Keratinocyte (primary cell): ENCODE results near the gene DENND5A. TPM values are rescaled to one million over a fixed set of nuclear protein-coding genes. Genes with fewer than 3 reads are reported as not detected.

ENCODE experiments used
- DNase-seq: peaks from one replicate; pipeline ENCODE4 v3.0.0-alpha.2; 2011; ENCODE audit warnings: low read depth, missing footprints, low spot score
- FAIRE-seq: peaks from 2 replicates; lab custom pipeline; 2011; peaks lifted over from hg19 to GRCh38; lab: Jason Lieb, UNC
- H2AFZ ChIP-seq: 2 replicates; pipeline ENCODE4 v1.6.0; 2012; ENCODE audit warnings: low read length, control low read depth, inconsistent platforms; ENCODE audit not compliant: control insufficient read depth
- H3K27ac ChIP-seq: 2 replicates; pipeline ENCODE4 v1.5.1; 2011; ENCODE audit warnings: low read length; ENCODE audit not compliant: control insufficient read depth, insufficient read depth
- H3K27me3 ChIP-seq: 3 replicates; pipeline ENCODE4 v1.6.0; 2011; ENCODE audit warnings: low read length; ENCODE audit not compliant: control insufficient read depth, insufficient read depth; ENCODE audit errors: extremely low read depth
- H3K36me3 ChIP-seq, 2 experiments: 2 replicates in 1 of 2; 3 replicates in 1 of 2; pipeline ENCODE4 v1.5.1; 2011; ENCODE audit warnings: low read length in 2 of 2, mild to moderate bottlenecking in 1 of 2; ENCODE audit not compliant: control insufficient read depth in 2 of 2, insufficient read depth in 2 of 2; ENCODE audit errors: extremely low read depth in 1 of 2
- H3K4me1 ChIP-seq: 3 replicates; pipeline ENCODE4 v1.5.1; 2011; ENCODE audit warnings: low read length; ENCODE audit not compliant: control insufficient read depth, insufficient read depth; ENCODE audit errors: extremely low read depth
- H3K4me2 ChIP-seq: 3 replicates; pipeline ENCODE4 v1.6.0; 2011; ENCODE audit warnings: low read depth, low read length; ENCODE audit not compliant: control insufficient read depth, insufficient read depth; ENCODE audit errors: extremely low read depth
- H3K4me3 ChIP-seq, 3 experiments: fragments of 200-600 bp in 1 of 3; sonication (generic) in 1 of 3; 2 replicates in 2 of 3; 3 replicates in 1 of 3; pipeline ENCODE4 v1.5.1; 2011 to 2016; ENCODE audit warnings: low read length in 3 of 3, mild to moderate bottlenecking in 3 of 3, control low read depth in 2 of 3, inconsistent platforms in 1 of 3, low read depth in 1 of 3, mixed read lengths in 1 of 3, mixed run types in 1 of 3, moderate library complexity in 1 of 3; ENCODE audit not compliant: control insufficient read depth in 2 of 3, insufficient read depth in 2 of 3; ENCODE audit errors: extremely low read depth in 1 of 3
- H3K79me2 ChIP-seq: 2 replicates; pipeline ENCODE4 v1.6.0; 2012; ENCODE audit warnings: low read length; ENCODE audit not compliant: control insufficient read depth, insufficient read depth
- H3K9ac ChIP-seq: 3 replicates; pipeline ENCODE4 v1.6.0; 2011; ENCODE audit warnings: low read length; ENCODE audit not compliant: control insufficient read depth, insufficient read depth; ENCODE audit errors: extremely low read depth
- H3K9me1 ChIP-seq: 3 replicates; pipeline ENCODE4 v1.6.0; 2011; ENCODE audit warnings: low read length; ENCODE audit not compliant: control insufficient read depth, insufficient read depth; ENCODE audit errors: extremely low read depth
- H3K9me3 ChIP-seq: 2 replicates; pipeline ENCODE4 v1.5.1; 2012; ENCODE audit warnings: low read depth, low read length; ENCODE audit not compliant: control insufficient read depth
- H4K20me1 ChIP-seq: 3 replicates; pipeline ENCODE4 v1.6.0; 2011; ENCODE audit warnings: low read length; ENCODE audit not compliant: control insufficient read depth, insufficient read depth; ENCODE audit errors: extremely low read depth
- EZH2 ChIP-seq: IDR thresholded peaks from one replicate; pipeline ENCODE4 v1.6.1; 2012; ENCODE audit warnings: inconsistent platforms, mild to moderate bottlenecking, low read length, moderate library complexity
- dilution Hi-C: fragments of 300-500 bp; cut with MboI; formaldehyde crosslinking; loops from one replicate; pipeline ENCODE4 v1.7.0; 2020; ENCODE audit warnings: low sequenced_read_pairs; ENCODE audit not compliant: extremely low pct_ligation_motif_present
- polyA plus RNA-seq, 5 experiments: library from polyadenylated mRNA; depleted of rRNA in 3 of 5; stranded (reverse) in 3 of 5; stranded (forward) in 1 of 5; unstranded in 1 of 5; fragments of >200 nt; gene quantifications; 1 replicate in 1 of 5; 2 replicates in 3 of 5; 3 replicates in 1 of 5; pipeline versions ENCODE4 v1.2.1 to v1.2.3, GENCODE V29; 2011 to 2012; ENCODE audit warnings: missing spikeins in 2 of 5, low read depth in 1 of 5, low replicate concordance in 1 of 5
- TF ChIP-seq, protein P1 (sequence below), 3 experiments: IDR thresholded peaks in 1 of 3; conservative IDR thresholded peaks in 1 of 3; optimal IDR thresholded peaks in 1 of 3; 2 replicates in 2 of 3; 3 replicates in 1 of 3; pipeline versions ENCODE3 to v1.5.1; 2011; ENCODE audit warnings: low read length in 3 of 3, mild to moderate bottlenecking in 3 of 3, moderate library complexity in 2 of 3, control low read depth in 1 of 3, inconsistent platforms in 1 of 3; ENCODE audit not compliant: insufficient read depth in 2 of 3; ENCODE audit errors: extremely low read depth in 1 of 3

The DENND5A gene
- polyA plus RNA-seq, 1 donor (not counting 4 experiments of a cell fraction or from before 2014, with no cell fraction given), result 49.1 TPM

DNA sequence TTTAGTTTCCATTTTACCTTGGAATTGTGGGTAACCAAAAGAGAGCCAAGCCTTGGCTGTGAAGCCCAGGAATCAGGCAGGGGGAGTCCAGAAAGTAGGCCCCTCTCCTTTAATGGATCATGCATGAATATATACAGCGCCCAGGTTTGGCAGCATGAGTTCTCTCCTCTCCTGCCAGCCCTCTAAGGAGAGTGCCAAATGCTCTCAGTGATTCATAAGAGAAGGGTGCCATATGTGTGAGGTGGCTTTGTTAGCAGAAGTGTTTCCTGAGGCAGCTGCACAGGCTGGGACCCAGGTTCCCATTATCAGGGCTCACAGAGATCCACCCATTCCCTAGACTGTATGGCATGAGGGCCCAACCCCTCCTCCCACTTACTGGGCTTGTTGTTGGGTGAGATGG is 121.4 kb downstream of the DENND5A start:
- Histone ChIP-seq H3K27ac (no peak overlapping the region), H3K4me3 (no peak overlapping the region), H3K79me2 (no peaks in the 10 kb centered on the region), H4K20me1 (no peaks in the 10 kb centered on the region), H3K9ac (no peak overlapping the region), H3K9me3 (no peaks in the 10 kb centered on the region), H3K4me1 (peaks cover 27% of the 10 kb centered on the region), H2AFZ (no peak overlapping the region), H3K27me3 (no peaks in the 10 kb centered on the region), H3K9me1 (no peaks in the 10 kb centered on the region), H3K4me2 (no peak overlapping the region), H3K36me3 (peaks cover 29 to 34% of the 10 kb centered on the region in 2 experiments)
- no peak for TF ChIP-seq EZH2
- TF ChIP-seq, protein P1, sequence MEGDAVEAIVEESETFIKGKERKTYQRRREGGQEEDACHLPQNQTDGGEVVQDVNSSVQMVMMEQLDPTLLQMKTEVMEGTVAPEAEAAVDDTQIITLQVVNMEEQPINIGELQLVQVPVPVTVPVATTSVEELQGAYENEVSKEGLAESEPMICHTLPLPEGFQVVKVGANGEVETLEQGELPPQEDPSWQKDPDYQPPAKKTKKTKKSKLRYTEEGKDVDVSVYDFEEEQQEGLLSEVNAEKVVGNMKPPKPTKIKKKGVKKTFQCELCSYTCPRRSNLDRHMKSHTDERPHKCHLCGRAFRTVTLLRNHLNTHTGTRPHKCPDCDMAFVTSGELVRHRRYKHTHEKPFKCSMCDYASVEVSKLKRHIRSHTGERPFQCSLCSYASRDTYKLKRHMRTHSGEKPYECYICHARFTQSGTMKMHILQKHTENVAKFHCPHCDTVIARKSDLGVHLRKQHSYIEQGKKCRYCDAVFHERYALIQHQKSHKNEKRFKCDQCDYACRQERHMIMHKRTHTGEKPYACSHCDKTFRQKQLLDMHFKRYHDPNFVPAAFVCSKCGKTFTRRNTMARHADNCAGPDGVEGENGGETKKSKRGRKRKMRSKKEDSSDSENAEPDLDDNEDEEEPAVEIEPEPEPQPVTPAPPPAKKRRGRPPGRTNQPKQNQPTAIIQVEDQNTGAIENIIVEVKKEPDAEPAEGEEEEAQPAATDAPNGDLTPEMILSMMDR (optimal IDR thresholded peaks at IDR 0.05 in 1 of 3, IDR thresholded peaks at IDR 0.05 in 1 of 3, conservative IDR thresholded peaks at IDR 0.05 in 1 of 3; ENCODE audit: extremely low read depth in 1 of 3, insufficient read depth in 2 of 3, low read length in 3 of 3), result no peak
- FAIRE-seq, result no peak
- no peak for DNase-seq
- dilution Hi-C loops, result no loop called here

DNA sequence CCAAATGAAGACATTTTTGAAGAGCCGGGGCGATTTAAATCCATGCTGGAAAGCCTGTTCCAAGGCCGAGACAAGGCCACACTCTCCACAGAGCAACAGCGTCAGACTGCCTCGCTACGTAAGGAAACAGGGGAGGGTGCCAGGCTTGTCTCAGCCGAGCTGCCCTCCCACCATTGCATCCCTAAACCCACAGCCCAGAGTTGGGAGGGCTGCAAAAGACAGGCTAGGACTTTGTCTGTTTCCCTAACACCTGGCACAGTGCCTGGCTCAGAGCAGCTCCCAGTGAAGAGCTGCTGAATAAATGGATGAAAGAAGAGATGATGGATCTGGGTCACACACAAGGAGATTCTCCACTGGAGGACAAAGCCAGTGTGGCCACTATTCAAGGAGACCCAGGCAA is 122.4 kb downstream of the DENND5A start:
- Histone ChIP-seq H3K4me3 (no peak overlapping the region), H3K9me3 (no peaks in the 10 kb centered on the region), H3K79me2 (no peaks in the 10 kb centered on the region), H3K9ac (no peak overlapping the region), H3K4me2 (no peak overlapping the region), H3K36me3 (peaks cover 29 to 34% of the 10 kb centered on the region in 2 experiments), H3K9me1 (no peaks in the 10 kb centered on the region), H3K4me1 (peaks cover 33% of the 10 kb centered on the region), H2AFZ (no peak overlapping the region), H3K27ac (no peak overlapping the region), H3K27me3 (no peaks in the 10 kb centered on the region), H4K20me1 (no peaks in the 10 kb centered on the region)
- DNase-seq (no peak), FAIRE-seq (no peak)
- no peak for TF ChIP-seq EZH2
- TF ChIP-seq, protein P1 (optimal IDR thresholded peaks at IDR 0.05 in 1 of 3, IDR thresholded peaks at IDR 0.05 in 1 of 3, conservative IDR thresholded peaks at IDR 0.05 in 1 of 3; ENCODE audit: extremely low read depth in 1 of 3, insufficient read depth in 2 of 3, low read length in 3 of 3), result no peak
- dilution Hi-C loops, result no loop called here
